GM23338 (cell line): ENCODE results near the gene BBS1. TPM values are rescaled to one million over a fixed set of nuclear protein-coding genes. Genes with fewer than 3 reads are reported as not detected.
A peak's percentile ranks its signal among the peaks of the same experiment; 100 is the strongest.

ENCODE experiments used
- ATAC-seq: fragments of 200-7000 bp; cut with Tn5 transposase; 3 replicates; pipeline ENCODE4 v1.9.1; 2020
- DNase-seq: peaks from one replicate; pipeline ENCODE4 v3.0.0-alpha.2; 2015; ENCODE audit warnings: low spot score
- H2AFZ ChIP-seq: fragments of 200-600 bp; sonication (generic); 2 replicates; pipeline ENCODE4 v1.8.0; 2016; ENCODE audit warnings: antibody characterized with exemption, mild to moderate bottlenecking, moderate library complexity
- H3F3A ChIP-seq: fragments of 200-600 bp; sonication (generic); replicated peaks from 2 replicates; pipeline ENCODE4 v1.8.0; 2017; ENCODE audit warnings: antibody characterized with exemption, mixed run types, low read depth
- H3K27ac ChIP-seq: fragments of 200-600 bp; sonication (generic); 2 replicates; pipeline ENCODE4 v1.6.1; 2016; ENCODE audit warnings: low read depth
- H3K27me3 ChIP-seq: fragments of 200-600 bp; sonication (generic); 2 replicates; pipeline ENCODE4 v1.8.0; 2016; ENCODE audit warnings: mild to moderate bottlenecking, mixed run types, moderate library complexity; ENCODE audit not compliant: insufficient read depth
- H3K36me3 ChIP-seq: fragments of 200-600 bp; sonication (generic); 2 replicates; pipeline ENCODE4 v1.8.0; 2016; ENCODE audit warnings: mild to moderate bottlenecking; ENCODE audit not compliant: insufficient read depth
- H3K4me1 ChIP-seq: fragments of 200-600 bp; sonication (generic); 2 replicates; pipeline ENCODE4 v1.8.0; 2016; ENCODE audit warnings: mild to moderate bottlenecking, moderate library complexity; ENCODE audit not compliant: insufficient read depth
- H3K4me2 ChIP-seq: fragments of 200-600 bp; sonication (generic); 2 replicates; pipeline ENCODE4 v1.7.1; 2017; ENCODE audit warnings: mixed run types
- H3K4me3 ChIP-seq: fragments of 200-600 bp; sonication (generic); 2 replicates; pipeline ENCODE4 v1.6.1; 2016; ENCODE audit warnings: mixed run types
- H3K79me2 ChIP-seq: fragments of 200-600 bp; sonication (generic); replicated peaks from 2 replicates; pipeline ENCODE4 v1.8.0; 2017; ENCODE audit warnings: mild to moderate bottlenecking; ENCODE audit not compliant: insufficient read depth
- H3K9me2 ChIP-seq: fragments of 200-600 bp; sonication (generic); 2 replicates; pipeline ENCODE4 v1.8.0; 2017; ENCODE audit not compliant: insufficient read depth
- H4K20me1 ChIP-seq: fragments of 200-600 bp; sonication (generic); replicated peaks from 2 replicates; pipeline ENCODE4 v1.8.0; 2017; ENCODE audit warnings: mild to moderate bottlenecking; ENCODE audit not compliant: insufficient read depth
- H3K27ac Mint-ChIP-seq: 2 replicates; pipeline ENCODE4 v1.8.0; 2020; ENCODE audit warnings: inconsistent platforms, mild to moderate bottlenecking, moderate library complexity, mixed read lengths
- H3K27me3 Mint-ChIP-seq: 3 replicates; pipeline ENCODE4 v1.8.0; 2022; ENCODE audit warnings: low read depth, mild to moderate bottlenecking, moderate library complexity, mixed read lengths, inconsistent platforms; ENCODE audit not compliant: insufficient read depth, poor library complexity
- H3K36me3 Mint-ChIP-seq: 3 replicates; pipeline ENCODE4 v1.8.0; 2021; ENCODE audit warnings: low read depth, mild to moderate bottlenecking, inconsistent platforms, moderate library complexity, mixed read lengths
- H3K4me1 Mint-ChIP-seq: 3 replicates; pipeline ENCODE4 v1.8.0; 2020; ENCODE audit warnings: mild to moderate bottlenecking, inconsistent platforms, mixed read lengths
- H3K4me3 Mint-ChIP-seq: 3 replicates; pipeline ENCODE4 v1.8.0; 2021; ENCODE audit warnings: moderate library complexity, mild to moderate bottlenecking, inconsistent platforms, mixed read lengths
- H3K9me3 Mint-ChIP-seq: 3 replicates; pipeline ENCODE4 v1.8.0; 2020; ENCODE audit warnings: moderate library complexity, mild to moderate bottlenecking, inconsistent platforms, mixed read lengths
- CREB1 ChIP-seq: fragments of 250-450 bp; sonication (Bioruptor Pico); IDR thresholded peaks from 2 replicates; pipeline ENCODE4 v1.5.0; 2020; ENCODE audit warnings: low read depth, mild to moderate bottlenecking, moderate library complexity
- CTCF ChIP-seq, 2 experiments: fragments of 200-600 bp in 1 of 2; sonication (generic) in 1 of 2; conservative IDR thresholded peaks; 2 replicates each; pipeline versions ENCODE4 v1.5.1 to v1.6.1; 2016 to 2017; ENCODE audit warnings: antibody characterized with exemption in 2 of 2, low read depth in 2 of 2, mild to moderate bottlenecking in 2 of 2, moderate library complexity in 1 of 2
- ETS1 ChIP-seq: IDR thresholded peaks from 2 replicates; pipeline ENCODE4 v1.6.1; 2016; ENCODE audit warnings: antibody characterized with exemption
- EZH2 ChIP-seq: fragments of 200-600 bp; sonication (generic); IDR thresholded peaks from one replicate; pipeline ENCODE4 v1.8.0; 2017; ENCODE audit warnings: antibody characterized with exemption, mild to moderate bottlenecking, low read depth; ENCODE audit not compliant: unreplicated experiment
- EZH2phosphoT487 ChIP-seq: fragments of 200-600 bp; sonication (generic); IDR thresholded peaks from one replicate; pipeline ENCODE4 v1.8.1; 2018; ENCODE audit warnings: antibody characterized with exemption; ENCODE audit not compliant: unreplicated experiment
- JUNB ChIP-seq: IDR thresholded peaks from one replicate; pipeline ENCODE4 v1.6.1; 2016; ENCODE audit warnings: antibody characterized with exemption; ENCODE audit not compliant: unreplicated experiment
- NANOG ChIP-seq: IDR thresholded peaks from 2 replicates; pipeline ENCODE4 v1.6.1; 2016; ENCODE audit warnings: antibody characterized with exemption, borderline replicate concordance
- POLR2AphosphoS5 ChIP-seq: IDR thresholded peaks from 2 replicates; pipeline ENCODE4 v1.6.1; 2016; ENCODE audit warnings: antibody characterized with exemption, low read depth
- REST ChIP-seq: IDR thresholded peaks from one replicate; pipeline ENCODE4 v1.6.1; 2018; ENCODE audit warnings: antibody characterized with exemption; ENCODE audit not compliant: unreplicated experiment
- STAT1 ChIP-seq: IDR thresholded peaks from one replicate; pipeline ENCODE4 v1.6.1; 2016; ENCODE audit warnings: antibody characterized with exemption; ENCODE audit not compliant: unreplicated experiment
- ZNF114 ChIP-seq: fragments of 250-450 bp; sonication (Bioruptor Pico); IDR thresholded peaks from 2 replicates; pipeline ENCODE4 v1.5.0; 2020; ENCODE audit warnings: mild to moderate bottlenecking, moderate library complexity
- ZNF331 ChIP-seq: fragments of 250-450 bp; sonication (Bioruptor Pico); IDR thresholded peaks from 2 replicates; pipeline ENCODE4 v1.5.0; 2020; ENCODE audit warnings: low read depth, mild to moderate bottlenecking, moderate library complexity
- ZNF462 ChIP-seq: fragments of 250-450 bp; sonication (Bioruptor Pico); IDR thresholded peaks from 2 replicates; pipeline ENCODE4 v1.5.0; 2020; ENCODE audit warnings: mild to moderate bottlenecking, moderate library complexity
- polyA plus RNA-seq: library from polyadenylated mRNA; unstranded; fragments of >200 nt; fragmentation: Nextera tagmentation; extraction: Ambion mirVana; gene quantifications from 2 replicates; pipeline ENCODE4 v1.2.1, GENCODE V29; 2016
- total RNA-seq: library from RNA; depleted of rRNA; stranded (reverse); fragments of >200 nt; shearing (Covaris generic); gene quantifications from 2 replicates; pipeline ENCODE4 v1.2.3, GENCODE V29; 2014

The BBS1 gene
- total and polyA plus RNA-seq, 2 experiments from 2014 or later, result 11.6 to 41.3 TPM

- Histone ChIP-seq H3K36me3 (no peaks in the 10 kb centered on the region; the same call in 1 of the 2 replicates), H3K27ac (no peak overlapping the region; the same call in 1 of the 2 replicates), H3K79me2 (no peaks in the 10 kb centered on the region), H3K4me3 (no peak overlapping the region), H3K27me3 (no peaks in the 10 kb centered on the region), H4K20me1 (no peaks in the 10 kb centered on the region), H3F3A (0 out of 2 replicates have a peak, but pooled peaks cover 10% of the 10 kb centered on the region), H3K4me1 (peaks cover 5% of the 10 kb centered on the region), H3K9me2 (no peaks in the 10 kb centered on the region), H2AFZ (no peak overlapping the region), H3K4me2 (peak overlapping the region; percentile 43; the same call in 1 of the 2 replicates)
- DNase-seq, result peak; percentile 81
- Mint-ChIP-seq H3K9me3 (no peaks in the 10 kb centered on the region), H3K36me3 (peaks cover 37% of the 10 kb centered on the region), H3K27me3 (peaks cover 12% of the 10 kb centered on the region), H3K27ac (peak overlapping the region; percentile 89), H3K4me1 (peaks cover 8% of the 10 kb centered on the region), H3K4me3 (peak overlapping the region; percentile 16; the same call in 1 of the 3 replicates)
- TF ChIP-seq STAT1 (no peak), ZNF114 (0 out of 2 replicates have a peak, but pooled peaks have one; percentile 10), CTCF (conservative IDR thresholded peaks at IDR 0.05; ENCODE audit: low read depth in 2 of 2) (peak; percentile 53 to 63), NANOG (no peak), REST (no peak), EZH2 (no peak), EZH2phosphoT487 (no peak), ETS1 (no peak), CREB1 (CRISPR knock-in tag) (no peak), ZNF462 (CRISPR knock-in tag) (no peak), POLR2AphosphoS5 (no peak), ZNF331 (CRISPR knock-in tag) (no peak), JUNB (no peak)
- peak; percentile 92 for ATAC-seq
Measured at GRCh38 chr11:66491315-66491935, 19.0 kb upstream of the BBS1 start.
